GM23338 (cell line): ENCODE results near the gene OR52E1. TPM values are rescaled to one million over a fixed set of nuclear protein-coding genes. Genes with fewer than 3 reads are reported as not detected.

Source experiments
- ATAC-seq: fragments of 200-7000 bp; cut with Tn5 transposase; 3 replicates; pipeline ENCODE4 v1.9.1; 2020
- DNase-seq: peaks from one replicate; pipeline ENCODE4 v3.0.0-alpha.2; 2015; ENCODE audit warnings: low spot score
- H2AFZ ChIP-seq: fragments of 200-600 bp; sonication (generic); 2 replicates; pipeline ENCODE4 v1.8.0; 2016; ENCODE audit warnings: antibody characterized with exemption, mild to moderate bottlenecking, moderate library complexity
- H3F3A ChIP-seq: fragments of 200-600 bp; sonication (generic); replicated peaks from 2 replicates; pipeline ENCODE4 v1.8.0; 2017; ENCODE audit warnings: antibody characterized with exemption, mixed run types, low read depth
- H3K27ac ChIP-seq: fragments of 200-600 bp; sonication (generic); 2 replicates; pipeline ENCODE4 v1.6.1; 2016; ENCODE audit warnings: low read depth
- H3K27me3 ChIP-seq: fragments of 200-600 bp; sonication (generic); 2 replicates; pipeline ENCODE4 v1.8.0; 2016; ENCODE audit warnings: mild to moderate bottlenecking, mixed run types, moderate library complexity; ENCODE audit not compliant: insufficient read depth
- H3K36me3 ChIP-seq: fragments of 200-600 bp; sonication (generic); 2 replicates; pipeline ENCODE4 v1.8.0; 2016; ENCODE audit warnings: mild to moderate bottlenecking; ENCODE audit not compliant: insufficient read depth
- H3K4me1 ChIP-seq: fragments of 200-600 bp; sonication (generic); 2 replicates; pipeline ENCODE4 v1.8.0; 2016; ENCODE audit warnings: mild to moderate bottlenecking, moderate library complexity; ENCODE audit not compliant: insufficient read depth
- H3K4me2 ChIP-seq: fragments of 200-600 bp; sonication (generic); 2 replicates; pipeline ENCODE4 v1.7.1; 2017; ENCODE audit warnings: mixed run types
- H3K4me3 ChIP-seq: fragments of 200-600 bp; sonication (generic); 2 replicates; pipeline ENCODE4 v1.6.1; 2016; ENCODE audit warnings: mixed run types
- H3K79me2 ChIP-seq: fragments of 200-600 bp; sonication (generic); replicated peaks from 2 replicates; pipeline ENCODE4 v1.8.0; 2017; ENCODE audit warnings: mild to moderate bottlenecking; ENCODE audit not compliant: insufficient read depth
- H3K9me2 ChIP-seq: fragments of 200-600 bp; sonication (generic); 2 replicates; pipeline ENCODE4 v1.8.0; 2017; ENCODE audit not compliant: insufficient read depth
- H4K20me1 ChIP-seq: fragments of 200-600 bp; sonication (generic); replicated peaks from 2 replicates; pipeline ENCODE4 v1.8.0; 2017; ENCODE audit warnings: mild to moderate bottlenecking; ENCODE audit not compliant: insufficient read depth
- H3K27ac Mint-ChIP-seq: 2 replicates; pipeline ENCODE4 v1.8.0; 2020; ENCODE audit warnings: inconsistent platforms, mild to moderate bottlenecking, moderate library complexity, mixed read lengths
- H3K27me3 Mint-ChIP-seq: 3 replicates; pipeline ENCODE4 v1.8.0; 2022; ENCODE audit warnings: low read depth, mild to moderate bottlenecking, moderate library complexity, mixed read lengths, inconsistent platforms; ENCODE audit not compliant: insufficient read depth, poor library complexity
- H3K36me3 Mint-ChIP-seq: 3 replicates; pipeline ENCODE4 v1.8.0; 2021; ENCODE audit warnings: low read depth, mild to moderate bottlenecking, inconsistent platforms, moderate library complexity, mixed read lengths
- H3K4me1 Mint-ChIP-seq: 3 replicates; pipeline ENCODE4 v1.8.0; 2020; ENCODE audit warnings: mild to moderate bottlenecking, inconsistent platforms, mixed read lengths
- H3K4me3 Mint-ChIP-seq: 3 replicates; pipeline ENCODE4 v1.8.0; 2021; ENCODE audit warnings: moderate library complexity, mild to moderate bottlenecking, inconsistent platforms, mixed read lengths
- H3K9me3 Mint-ChIP-seq: 3 replicates; pipeline ENCODE4 v1.8.0; 2020; ENCODE audit warnings: moderate library complexity, mild to moderate bottlenecking, inconsistent platforms, mixed read lengths
- CTCF ChIP-seq, 2 experiments: fragments of 200-600 bp in 1 of 2; sonication (generic) in 1 of 2; conservative IDR thresholded peaks; 2 replicates each; pipeline versions ENCODE4 v1.5.1 to v1.6.1; 2016 to 2017; ENCODE audit warnings: antibody characterized with exemption in 2 of 2, low read depth in 2 of 2, mild to moderate bottlenecking in 2 of 2, moderate library complexity in 1 of 2
- EZH2 ChIP-seq: fragments of 200-600 bp; sonication (generic); IDR thresholded peaks from one replicate; pipeline ENCODE4 v1.8.0; 2017; ENCODE audit warnings: antibody characterized with exemption, mild to moderate bottlenecking, low read depth; ENCODE audit not compliant: unreplicated experiment
- EZH2phosphoT487 ChIP-seq: fragments of 200-600 bp; sonication (generic); IDR thresholded peaks from one replicate; pipeline ENCODE4 v1.8.1; 2018; ENCODE audit warnings: antibody characterized with exemption; ENCODE audit not compliant: unreplicated experiment
- JUNB ChIP-seq: IDR thresholded peaks from one replicate; pipeline ENCODE4 v1.6.1; 2016; ENCODE audit warnings: antibody characterized with exemption; ENCODE audit not compliant: unreplicated experiment
- POLR2AphosphoS5 ChIP-seq: IDR thresholded peaks from 2 replicates; pipeline ENCODE4 v1.6.1; 2016; ENCODE audit warnings: antibody characterized with exemption, low read depth
- REST ChIP-seq: IDR thresholded peaks from one replicate; pipeline ENCODE4 v1.6.1; 2018; ENCODE audit warnings: antibody characterized with exemption; ENCODE audit not compliant: unreplicated experiment
- ZNF331 ChIP-seq: fragments of 250-450 bp; sonication (Bioruptor Pico); IDR thresholded peaks from 2 replicates; pipeline ENCODE4 v1.5.0; 2020; ENCODE audit warnings: low read depth, mild to moderate bottlenecking, moderate library complexity
- polyA plus RNA-seq: library from polyadenylated mRNA; unstranded; fragments of >200 nt; fragmentation: Nextera tagmentation; extraction: Ambion mirVana; gene quantifications from 2 replicates; pipeline ENCODE4 v1.2.1, GENCODE V29; 2016
- total RNA-seq: library from RNA; depleted of rRNA; stranded (reverse); fragments of >200 nt; shearing (Covaris generic); gene quantifications from 2 replicates; pipeline ENCODE4 v1.2.3, GENCODE V29; 2014
- TF ChIP-seq, protein P1 (sequence below): IDR thresholded peaks from 2 replicates; pipeline ENCODE4 v1.6.1; 2016; ENCODE audit warnings: antibody characterized with exemption

OR52E1 gene
- total and polyA plus RNA-seq, 2 experiments from 2014 or later = not detected

GRCh38 chr11:5088556-5088955 lies 19.2 kb downstream of the OR52E1 start:
- Mint-ChIP-seq H3K4me3 (no peak overlapping the region), H3K27me3 (no peaks in the 10 kb centered on the region), H3K4me1 (0 out of 3 replicates have a peak, but pooled peaks cover 2% of the 10 kb centered on the region), H3K9me3 (no peaks in the 10 kb centered on the region), H3K27ac (no peak overlapping the region), H3K36me3 (no peaks in the 10 kb centered on the region)
- Histone ChIP-seq H3K27me3 (no peaks in the 10 kb centered on the region), H3K9me2 (0 out of 2 replicates have a peak, but pooled peaks cover 3% of the 10 kb centered on the region), H4K20me1 (no peaks in the 10 kb centered on the region), H3K79me2 (no peaks in the 10 kb centered on the region), H3F3A (no peaks in the 10 kb centered on the region), H2AFZ (no peak overlapping the region), H3K4me2 (no peak overlapping the region), H3K4me1 (no peaks in the 10 kb centered on the region), H3K27ac (no peak overlapping the region), H3K4me3 (no peak overlapping the region), H3K36me3 (no peaks in the 10 kb centered on the region)
- no peak for DNase-seq
- ATAC-seq = no peak
- TF ChIP-seq POLR2AphosphoS5 (no peak), REST (no peak), EZH2 (no peak)

DNA sequence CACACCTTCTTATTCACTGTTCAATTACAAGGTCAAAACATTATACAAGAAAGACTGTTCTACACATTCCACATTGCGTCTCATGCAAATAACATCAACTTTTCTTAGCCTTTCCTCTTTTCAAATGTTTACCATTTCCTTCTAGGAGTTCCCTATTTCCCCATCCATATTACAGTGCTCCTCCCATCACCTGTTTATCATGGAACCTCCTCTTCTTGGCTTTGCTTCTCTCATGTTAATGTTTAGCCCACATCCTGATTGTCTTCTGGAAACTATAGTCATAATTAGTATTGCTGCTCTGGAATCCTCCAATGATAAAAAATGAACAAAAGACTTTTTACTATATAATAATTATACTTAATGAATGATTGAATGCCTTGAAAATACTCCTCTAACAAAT lies 21.3 kb downstream of the OR52E1 start:
- Histone ChIP-seq H3K27me3 (no peaks in the 10 kb centered on the region), H3K4me2 (no peak overlapping the region), H3K36me3 (no peaks in the 10 kb centered on the region), H3K79me2 (no peaks in the 10 kb centered on the region), H3K27ac (no peak overlapping the region), H3F3A (no peaks in the 10 kb centered on the region), H3K9me2 (no peaks in the 10 kb centered on the region), H2AFZ (no peak overlapping the region), H4K20me1 (no peaks in the 10 kb centered on the region), H3K4me3 (no peak overlapping the region), H3K4me1 (no peaks in the 10 kb centered on the region)
- Mint-ChIP-seq H3K4me3 (no peak overlapping the region), H3K27me3 (no peaks in the 10 kb centered on the region), H3K36me3 (no peaks in the 10 kb centered on the region), H3K4me1 (0 out of 3 replicates have a peak, but pooled peaks cover 2% of the 10 kb centered on the region), H3K27ac (no peak overlapping the region), H3K9me3 (no peaks in the 10 kb centered on the region)
- no peak for DNase-seq
- ATAC-seq = no peak
- TF ChIP-seq JUNB (no peak), REST (no peak), ZNF331 (CRISPR knock-in tag) (no peak), EZH2 (no peak), CTCF (conservative IDR thresholded peaks at IDR 0.05; ENCODE audit: low read depth in 2 of 2) (no peak), POLR2AphosphoS5 (no peak), EZH2phosphoT487 (no peak)
- TF ChIP-seq, protein P1, sequence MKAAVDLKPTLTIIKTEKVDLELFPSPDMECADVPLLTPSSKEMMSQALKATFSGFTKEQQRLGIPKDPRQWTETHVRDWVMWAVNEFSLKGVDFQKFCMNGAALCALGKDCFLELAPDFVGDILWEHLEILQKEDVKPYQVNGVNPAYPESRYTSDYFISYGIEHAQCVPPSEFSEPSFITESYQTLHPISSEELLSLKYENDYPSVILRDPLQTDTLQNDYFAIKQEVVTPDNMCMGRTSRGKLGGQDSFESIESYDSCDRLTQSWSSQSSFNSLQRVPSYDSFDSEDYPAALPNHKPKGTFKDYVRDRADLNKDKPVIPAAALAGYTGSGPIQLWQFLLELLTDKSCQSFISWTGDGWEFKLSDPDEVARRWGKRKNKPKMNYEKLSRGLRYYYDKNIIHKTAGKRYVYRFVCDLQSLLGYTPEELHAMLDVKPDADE = no peak
